Effector memory CD4-positive, alpha-beta T cell (primary cell): ENCODE measurements around the gene PET100.

Experiments used
- DNase-seq, 3 donors: peaks; one replicate each; pipeline ENCODE4 v3.0.0-alpha.2; 2020
- H3K27ac ChIP-seq: 2 replicates; pipeline ENCODE4 v1.7.0; 2013; ENCODE audit warnings: mild to moderate bottlenecking, low read length, moderate library complexity; ENCODE audit not compliant: insufficient read depth, poor library complexity, severe bottlenecking
- H3K27me3 ChIP-seq: replicated peaks from 2 replicates; pipeline ENCODE4 v1.7.0; 2013; ENCODE audit warnings: mild to moderate bottlenecking, low read length; ENCODE audit not compliant: insufficient read depth, control insufficient read depth, poor library complexity, severe bottlenecking
- H3K36me3 ChIP-seq: 2 replicates; pipeline ENCODE4 v1.7.0; 2013; ENCODE audit warnings: mild to moderate bottlenecking, low read length, moderate library complexity; ENCODE audit not compliant: control insufficient read depth, insufficient read depth
- H3K4me1 ChIP-seq: 2 replicates; pipeline ENCODE4 v1.7.0; 2013; ENCODE audit warnings: low read length, mild to moderate bottlenecking; ENCODE audit not compliant: control insufficient read depth, insufficient read depth, poor library complexity, severe bottlenecking
- H3K4me3 ChIP-seq: 2 replicates; pipeline ENCODE4 v1.7.0; 2013; ENCODE audit warnings: low read length, low read depth, mild to moderate bottlenecking; ENCODE audit not compliant: insufficient read depth, poor library complexity, severe bottlenecking
- H3K9me3 ChIP-seq: 2 replicates; pipeline ENCODE4 v1.7.0; 2013; ENCODE audit warnings: mild to moderate bottlenecking, low read length, moderate library complexity; ENCODE audit not compliant: control insufficient read depth

PET100 gene

DNA sequence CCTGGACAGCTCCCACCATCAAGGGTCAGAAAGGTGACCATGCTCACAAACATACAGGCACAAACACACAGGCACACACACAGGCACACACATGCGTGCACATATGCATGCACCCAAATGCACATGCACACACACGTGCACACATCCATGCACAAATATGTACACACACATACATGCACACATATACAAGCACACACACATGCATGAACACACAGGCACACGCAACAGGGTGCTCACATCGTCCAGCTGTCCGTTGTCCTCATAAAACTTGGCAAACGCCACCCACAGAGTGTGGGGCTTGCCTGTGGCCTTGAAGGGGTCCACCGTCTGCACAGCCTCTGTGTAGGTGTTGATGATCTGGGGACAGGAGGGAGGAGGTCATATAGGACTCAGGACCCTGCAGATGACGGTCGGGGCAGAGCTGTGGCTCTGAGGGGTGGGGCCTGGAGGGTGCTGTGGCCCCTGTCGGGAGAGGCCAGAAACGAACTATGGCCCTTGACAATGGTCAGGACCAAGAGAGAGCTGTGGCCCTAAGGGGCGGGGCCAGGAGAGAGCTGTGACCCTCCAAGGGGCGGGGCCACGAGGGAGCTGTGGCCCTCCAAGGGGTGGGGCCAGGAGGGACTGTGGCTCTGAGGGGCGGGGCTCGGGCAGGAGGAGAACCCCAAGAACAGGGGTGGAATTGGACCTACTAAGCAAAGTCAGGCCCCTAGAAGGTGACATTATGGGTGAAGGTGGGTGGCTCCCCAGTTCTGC lies 6.5 kb upstream of the PET100 start:
- Histone ChIP-seq H3K4me1 (peaks cover 7% of the 10 kb centered on the region), H3K36me3 (peaks cover 73% of the 10 kb centered on the region), H3K4me3 (no peak overlapping the region), H3K9me3 (no peaks in the 10 kb centered on the region), H3K27ac (no peak overlapping the region), H3K27me3 (no peaks in the 10 kb centered on the region)
- no peak for DNase-seq

DNA sequence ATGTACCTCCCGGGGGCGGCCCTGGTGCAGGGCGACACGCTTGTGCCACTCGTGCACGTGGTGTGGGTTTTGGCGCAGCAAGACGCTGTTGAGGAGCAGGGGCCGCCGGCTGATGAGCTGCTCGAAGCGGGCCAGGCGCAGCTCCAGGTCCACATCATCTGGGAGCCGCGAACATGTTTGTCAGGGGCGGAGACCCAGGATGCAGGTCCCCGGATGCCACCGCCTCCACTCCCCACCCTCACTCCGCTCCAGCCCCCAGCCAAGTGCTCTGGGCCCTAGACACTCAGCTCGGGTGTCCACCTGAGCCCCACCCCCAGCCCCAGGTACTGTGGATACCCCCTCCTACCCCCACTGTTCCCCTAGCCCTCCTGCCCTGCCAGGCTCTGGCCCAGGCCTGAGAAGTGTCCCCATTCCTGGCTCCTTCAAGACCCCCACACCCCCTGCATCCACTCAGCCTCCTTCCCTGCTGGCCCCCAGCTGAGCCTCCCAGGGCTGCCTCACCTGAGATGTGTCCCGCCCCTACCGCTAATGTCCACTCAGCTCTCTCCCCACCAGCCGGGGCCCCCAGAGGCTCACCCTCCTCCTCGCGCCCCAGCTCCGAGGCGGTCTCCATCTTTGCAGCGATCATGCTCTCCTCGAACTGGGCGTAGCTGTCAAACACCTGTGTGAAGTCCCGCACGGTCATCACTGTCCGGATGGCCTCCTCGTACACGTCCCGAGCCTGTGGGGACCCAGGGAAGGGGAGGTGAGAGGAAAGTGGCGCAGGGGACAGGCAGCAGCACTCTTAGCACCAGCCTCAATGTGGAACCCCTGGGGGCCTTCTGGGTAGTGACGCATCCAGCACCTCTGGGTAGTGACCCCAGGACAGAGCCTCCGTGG lies 5.6 kb upstream of the PET100 start:
- DNase-seq, result no peak
- no peak overlapping the region for H3K4me3 ChIP-seq
- H3K9me3 ChIP-seq, result no peaks in the 10 kb centered on the region
- H3K27me3 ChIP-seq, result no peaks in the 10 kb centered on the region
- H3K36me3 ChIP-seq, result peaks cover 71% of the 10 kb centered on the region
- H3K27ac ChIP-seq, result no peak overlapping the region
- H3K4me1 ChIP-seq, result peaks cover 16% of the 10 kb centered on the region

DNA sequence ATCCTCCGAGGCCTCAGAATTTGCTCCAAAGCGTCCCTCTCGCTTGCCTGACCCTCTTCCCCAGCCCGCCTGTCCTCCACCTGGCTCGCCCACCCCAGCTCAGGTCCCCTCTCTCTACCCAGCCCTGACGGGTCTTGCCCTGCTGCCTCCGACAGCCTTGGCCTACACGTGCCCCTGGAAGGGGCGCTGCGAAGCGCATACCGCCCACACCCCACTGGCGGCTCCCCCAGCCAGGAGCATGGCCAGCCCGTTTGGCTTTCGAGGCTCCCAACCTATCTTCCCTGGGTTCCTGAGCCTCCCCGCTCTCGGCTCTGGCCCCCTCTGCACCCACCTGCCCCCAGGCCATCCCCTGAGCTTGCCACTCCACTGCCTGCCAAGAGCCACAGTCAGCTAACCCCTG lies 4.8 kb upstream of the PET100 start:
- H3K4me3 ChIP-seq, result no peak overlapping the region
- no peaks in the 10 kb centered on the region for H3K27me3 ChIP-seq
- peaks cover 64% of the 10 kb centered on the region for H3K36me3 ChIP-seq
- DNase-seq, result no peak
- H3K27ac ChIP-seq, result no peak overlapping the region
- H3K4me1 ChIP-seq, result peaks cover 16% of the 10 kb centered on the region
- no peaks in the 10 kb centered on the region for H3K9me3 ChIP-seq

DNA sequence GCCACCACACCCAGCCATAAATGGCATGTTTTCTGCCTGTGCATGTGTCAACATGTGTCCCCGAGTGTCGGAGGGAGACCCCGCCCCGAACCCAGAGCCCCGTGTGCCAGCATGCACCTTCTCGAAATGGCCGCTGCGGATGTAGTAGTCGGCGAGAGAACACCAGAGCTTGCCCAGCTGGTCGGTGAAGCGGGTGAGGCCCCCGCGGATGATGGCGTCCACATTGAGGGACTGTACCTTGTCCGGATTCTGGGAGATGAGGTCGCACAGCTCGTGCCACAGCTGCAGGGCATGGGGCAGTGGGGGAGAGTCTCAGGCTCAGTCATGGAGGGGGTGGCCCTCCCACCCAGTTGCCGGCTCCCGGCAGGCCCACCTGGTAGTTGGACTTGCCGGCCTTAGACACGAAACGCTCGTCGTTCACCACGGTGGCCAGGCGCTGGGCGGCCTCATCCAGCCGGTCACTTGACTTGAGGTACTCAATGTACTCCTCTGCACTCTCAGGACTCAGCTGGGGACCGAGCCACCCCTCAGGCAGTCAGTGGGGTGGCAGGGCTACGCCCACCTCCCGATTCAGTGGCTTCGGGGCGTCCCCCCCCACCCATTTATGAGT lies 3.7 kb upstream of the PET100 start:
- Histone ChIP-seq H3K4me1 (peaks cover 25% of the 10 kb centered on the region), H3K9me3 (no peaks in the 10 kb centered on the region), H3K27ac (no peak overlapping the region), H3K4me3 (no peak overlapping the region), H3K27me3 (no peaks in the 10 kb centered on the region), H3K36me3 (peaks cover 54% of the 10 kb centered on the region)
- DNase-seq, result no peak

DNA sequence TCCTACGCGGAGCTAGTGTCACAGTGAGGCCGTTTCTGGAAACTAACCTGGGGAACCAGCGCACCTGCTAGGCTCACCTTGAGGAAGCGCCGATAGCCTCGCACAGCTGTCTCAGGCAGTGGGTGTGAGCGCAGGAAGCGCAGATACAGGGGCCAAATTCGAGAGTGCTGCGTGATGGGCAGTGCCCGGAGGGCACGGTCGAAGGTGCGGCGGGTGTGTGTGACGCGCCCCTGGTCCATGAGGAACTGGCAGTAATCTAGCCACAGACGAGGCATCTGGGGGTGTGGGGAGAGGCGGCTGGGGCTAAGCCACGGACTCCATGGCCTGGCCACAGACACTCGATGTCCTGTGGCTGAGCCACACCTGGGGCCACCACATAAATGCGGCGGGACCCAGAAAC lies 2.4 kb upstream of the PET100 start:
- Histone ChIP-seq H3K4me3 (no peak overlapping the region), H3K36me3 (peaks cover 43% of the 10 kb centered on the region), H3K27me3 (no peaks in the 10 kb centered on the region), H3K4me1 (peaks cover 25% of the 10 kb centered on the region), H3K9me3 (no peaks in the 10 kb centered on the region), H3K27ac (no peak overlapping the region)
- DNase-seq, result no peak

DNA sequence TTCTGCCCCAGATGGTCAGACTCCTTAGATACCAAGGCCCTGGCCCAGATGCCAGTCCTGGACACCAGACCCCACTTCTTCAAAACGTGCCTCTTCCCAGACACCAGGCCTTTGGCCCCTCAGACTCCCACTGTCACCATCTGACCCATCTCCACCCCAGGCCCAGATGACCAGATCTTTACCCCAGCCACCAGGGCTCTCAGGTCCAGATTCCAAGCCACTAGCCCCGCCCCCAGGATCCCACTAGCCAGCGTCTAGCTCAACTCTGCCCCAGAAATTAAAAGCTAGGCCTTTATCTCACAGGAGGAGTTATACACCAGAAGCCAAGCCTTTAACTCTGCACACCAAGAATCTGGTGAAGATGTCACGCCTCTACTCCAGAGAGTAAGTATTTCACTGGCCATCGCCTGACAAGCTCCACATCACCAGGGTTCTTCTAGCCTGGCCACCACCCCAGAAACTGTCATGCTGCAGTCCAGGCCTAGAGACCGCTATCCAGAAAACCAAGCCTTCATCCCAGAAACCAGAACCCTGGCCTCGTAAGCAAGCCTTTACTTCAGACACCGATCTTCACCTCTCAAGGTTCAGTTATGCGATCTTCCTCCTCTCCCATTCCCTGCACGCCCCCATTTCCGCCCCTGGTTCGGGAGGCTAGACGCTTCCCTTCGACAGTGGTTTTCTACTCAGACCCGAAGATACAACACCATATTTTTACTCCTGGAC lies 843 bp upstream of the PET100 start:
- Histone ChIP-seq H3K9me3 (no peaks in the 10 kb centered on the region), H3K27me3 (no peaks in the 10 kb centered on the region), H3K27ac (peak overlapping the region; percentile 93), H3K36me3 (peaks cover 32% of the 10 kb centered on the region), H3K4me1 (peaks cover 25% of the 10 kb centered on the region), H3K4me3 (peak overlapping the region; percentile 98)
- DNase-seq, result no peak

DNA sequence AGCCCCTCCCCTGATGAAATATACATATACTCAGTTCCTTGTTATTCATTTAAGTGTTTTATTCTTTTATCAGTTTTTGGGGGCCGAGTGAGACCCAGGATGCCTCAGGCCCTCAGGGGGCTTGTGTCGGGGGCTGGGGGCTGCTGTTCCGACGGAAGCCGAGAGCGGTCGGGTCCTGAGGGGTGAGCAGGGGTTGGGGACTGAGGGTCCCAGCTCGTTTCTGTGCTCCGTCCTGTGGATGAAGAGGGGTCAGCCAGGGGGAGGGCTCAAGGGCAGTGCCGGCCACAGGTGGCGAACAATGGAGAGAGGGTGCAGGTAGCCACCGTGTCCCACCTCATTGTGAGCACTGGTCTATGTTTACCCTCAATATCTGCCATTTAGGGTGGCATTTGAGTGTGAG lies 2.0 kb downstream of the PET100 start:
- peaks cover 29% of the 10 kb centered on the region for H3K4me1 ChIP-seq
- no peak overlapping the region for H3K27ac ChIP-seq
- peaks cover 7% of the 10 kb centered on the region for H3K36me3 ChIP-seq
- no peak for DNase-seq
- H3K4me3 ChIP-seq, result no peak overlapping the region
- no peaks in the 10 kb centered on the region for H3K27me3 ChIP-seq
- H3K9me3 ChIP-seq, result no peaks in the 10 kb centered on the region

DNA sequence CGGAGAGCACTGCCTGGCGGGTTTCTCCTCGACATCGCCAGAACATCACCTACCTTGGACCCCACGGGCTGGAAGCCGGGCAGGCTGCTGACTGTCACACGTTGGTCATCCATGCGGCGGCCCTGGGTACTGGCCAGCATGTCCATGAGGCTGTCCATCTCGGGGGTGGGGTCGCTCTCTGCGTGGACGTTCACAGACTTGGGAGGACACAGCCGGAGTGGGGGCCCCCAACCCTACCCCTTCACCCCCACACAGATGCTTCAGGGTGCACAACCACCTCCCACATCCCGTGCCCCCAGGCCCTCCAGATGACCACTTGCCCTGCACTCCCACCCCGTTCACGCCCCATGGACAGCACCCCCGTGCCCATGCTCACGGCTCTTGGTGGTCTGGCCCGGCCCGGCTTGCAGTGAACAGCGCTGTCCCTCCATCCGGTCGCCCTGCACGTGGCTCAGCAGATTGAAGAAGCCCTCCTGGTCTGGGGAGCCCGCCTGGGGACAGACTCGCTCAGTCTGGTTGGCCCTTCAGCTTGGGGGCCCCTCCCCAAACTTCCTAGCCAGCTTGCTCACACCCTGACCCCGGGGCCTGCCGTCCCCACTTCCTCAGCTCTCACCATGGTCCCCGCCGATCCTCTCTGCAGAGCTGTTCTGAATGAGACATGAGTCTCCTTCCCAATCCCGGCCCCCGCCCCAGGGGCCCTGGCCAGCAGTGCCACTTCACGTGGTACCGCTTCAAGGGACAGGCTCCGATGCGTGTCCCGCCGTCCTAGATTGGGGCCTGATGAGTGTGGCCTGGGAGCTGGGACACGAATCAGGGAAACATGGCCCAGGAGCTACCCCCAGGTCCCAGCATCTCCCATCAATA lies 3.0 kb downstream of the PET100 start:
- no peak overlapping the region for H3K4me3 ChIP-seq
- H3K27ac ChIP-seq, result no peak overlapping the region
- H3K4me1 ChIP-seq, result peaks cover 29% of the 10 kb centered on the region
- H3K36me3 ChIP-seq, result peaks cover 7% of the 10 kb centered on the region
- H3K27me3 ChIP-seq, result no peaks in the 10 kb centered on the region
- DNase-seq, result no peak
- H3K9me3 ChIP-seq, result no peaks in the 10 kb centered on the region

DNA sequence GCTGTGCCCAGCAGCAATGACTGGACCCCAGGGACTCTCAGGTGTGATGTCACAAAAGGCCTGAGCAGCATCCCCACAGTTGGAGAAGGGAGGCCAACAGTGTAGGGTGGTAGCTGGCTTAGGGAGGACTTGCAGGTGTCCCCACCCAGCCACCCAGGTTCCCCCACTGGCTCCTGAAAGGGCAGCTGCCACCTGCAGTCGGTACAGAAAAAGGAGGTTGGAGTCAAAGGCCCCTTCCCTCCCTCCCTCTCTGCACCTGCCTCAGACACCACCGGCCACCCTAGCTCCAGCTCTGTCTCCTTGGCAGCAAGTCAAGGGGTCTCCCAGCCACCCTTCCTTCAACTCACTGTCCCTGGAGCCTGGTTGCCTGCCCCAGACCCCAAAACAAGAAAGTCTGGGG lies 4.1 kb downstream of the PET100 start, which contains the start of gene PCP2:
TSS of gene PCP2 (minus strand) at position 22 of the 400 bp plus-strand sequence. CDS start 262 bp downstream, outside the sequence.
- peaks cover 7% of the 10 kb centered on the region for H3K36me3 ChIP-seq
- no peak within 1 kb of the TSS for H3K4me3 ChIP-seq
- no peak within 1 kb of the TSS for H3K27ac ChIP-seq
- H3K9me3 ChIP-seq, result no peaks in the 10 kb centered on the region
- DNase-seq, result no peak
- no peaks in the 10 kb centered on the region for H3K27me3 ChIP-seq
- H3K4me1 ChIP-seq, result peaks cover 27% of the 10 kb centered on the region
